Erythroblast (primary cell): ENCODE results near the gene CYBRD1.

ENCODE experiments used
- GATA1 ChIP-seq: IDR thresholded peaks from 2 replicates; pipeline ENCODE4 v1.6.1; 2011; ENCODE audit warnings: low read depth, mild to moderate bottlenecking, control low read depth, low read length, moderate library complexity
- POLR2A ChIP-seq: IDR thresholded peaks from 2 replicates; pipeline ENCODE4 v1.6.1; 2011; ENCODE audit warnings: mild to moderate bottlenecking, low read length

GRCh38 chr2:171547256-171547655 is 25.0 kb downstream of the CYBRD1 start:
- TF ChIP-seq POLR2A (no peak), GATA1 (no peak)
